NOMO-1 treated with dmso at 0.1 percent for 144 hours (cell line): ENCODE measurements around the gene PEA15.

Experiments
- DNase-seq: peaks from one replicate; lab custom pipeline; 2025; ENCODE audit not compliant: unreplicated experiment; lab: John Stamatoyannopoulos, UW

Gene PEA15, protein sequence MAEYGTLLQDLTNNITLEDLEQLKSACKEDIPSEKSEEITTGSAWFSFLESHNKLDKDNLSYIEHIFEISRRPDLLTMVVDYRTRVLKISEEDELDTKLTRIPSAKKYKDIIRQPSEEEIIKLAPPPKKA

GRCh38 chr1:160205242-160206035, at the start of gene PEA15:
TSS of gene PEA15 (plus strand) at chr1:160205384. CDS start at chr1:160211545, 6,161 bp downstream.
- DNase-seq: no peak

- DNase-seq: no peak
Measured at GRCh38 chr1:160156361-160156760, 48.8 kb upstream of the PEA15 start.

DNA sequence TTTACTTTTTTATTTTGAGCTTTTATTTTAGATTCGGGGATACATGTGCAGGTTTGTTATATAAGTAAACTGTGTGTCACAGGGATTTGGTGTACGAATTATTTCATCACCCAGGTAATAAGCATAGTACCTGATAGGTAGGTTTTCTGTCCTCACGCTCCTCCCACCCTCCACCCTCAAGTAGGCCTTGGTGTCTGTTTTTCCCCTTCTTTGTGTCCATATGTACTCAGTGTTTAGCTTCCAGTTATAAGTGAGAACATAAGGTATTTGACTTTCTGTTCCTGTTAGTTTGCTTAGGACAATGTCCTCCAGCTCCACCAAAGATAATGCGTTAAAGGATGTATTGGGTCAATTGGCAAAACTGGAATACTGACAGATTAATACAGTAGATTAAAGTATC, 48.0 kb upstream of the PEA15 start:
- DNase-seq: no peak

- no peak for DNase-seq
Measured at GRCh38 chr1:160158031-160158430, 47.2 kb upstream of the PEA15 start.

DNA sequence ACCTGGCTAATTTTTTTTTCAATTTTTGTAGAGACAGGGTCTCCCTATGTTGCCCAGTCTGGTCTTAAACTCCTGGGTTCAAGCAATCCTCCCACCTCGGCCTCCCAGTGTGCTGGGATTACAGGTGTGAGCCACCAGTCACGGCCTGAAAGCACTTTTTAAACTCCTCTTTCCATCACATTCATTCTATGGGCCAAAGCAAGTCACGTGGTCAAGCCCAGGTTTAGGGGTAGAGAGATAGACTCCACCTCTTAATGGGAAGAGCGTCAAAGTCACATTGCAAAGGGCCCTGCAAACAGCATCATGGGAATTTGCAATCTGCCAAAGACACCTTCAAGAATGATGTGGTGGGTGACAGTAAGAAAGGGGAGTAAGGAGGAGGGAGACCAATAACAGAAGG, 46.6 kb upstream of the PEA15 start:
- DNase-seq: no peak

DNA sequence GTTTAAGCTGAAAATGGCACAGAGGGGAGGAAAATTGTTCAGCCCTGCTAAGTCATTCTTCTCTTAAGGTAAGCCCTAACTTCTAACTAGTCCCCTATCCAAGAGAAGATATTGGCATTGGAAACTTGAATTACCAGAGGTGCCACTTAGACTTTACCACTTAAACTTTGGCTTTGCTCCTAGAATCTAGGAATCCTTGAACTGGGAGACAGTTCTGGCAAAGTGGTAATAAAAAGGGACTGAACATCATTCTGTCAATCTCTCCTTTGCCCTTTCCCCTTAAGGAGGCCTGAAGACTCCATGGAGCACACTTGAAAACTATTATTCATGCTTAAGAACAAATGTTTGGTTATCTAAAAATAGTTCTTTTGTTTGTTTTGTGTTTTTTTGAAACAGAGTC, 45.3 kb upstream of the PEA15 start:
- DNase-seq: no peak

DNA sequence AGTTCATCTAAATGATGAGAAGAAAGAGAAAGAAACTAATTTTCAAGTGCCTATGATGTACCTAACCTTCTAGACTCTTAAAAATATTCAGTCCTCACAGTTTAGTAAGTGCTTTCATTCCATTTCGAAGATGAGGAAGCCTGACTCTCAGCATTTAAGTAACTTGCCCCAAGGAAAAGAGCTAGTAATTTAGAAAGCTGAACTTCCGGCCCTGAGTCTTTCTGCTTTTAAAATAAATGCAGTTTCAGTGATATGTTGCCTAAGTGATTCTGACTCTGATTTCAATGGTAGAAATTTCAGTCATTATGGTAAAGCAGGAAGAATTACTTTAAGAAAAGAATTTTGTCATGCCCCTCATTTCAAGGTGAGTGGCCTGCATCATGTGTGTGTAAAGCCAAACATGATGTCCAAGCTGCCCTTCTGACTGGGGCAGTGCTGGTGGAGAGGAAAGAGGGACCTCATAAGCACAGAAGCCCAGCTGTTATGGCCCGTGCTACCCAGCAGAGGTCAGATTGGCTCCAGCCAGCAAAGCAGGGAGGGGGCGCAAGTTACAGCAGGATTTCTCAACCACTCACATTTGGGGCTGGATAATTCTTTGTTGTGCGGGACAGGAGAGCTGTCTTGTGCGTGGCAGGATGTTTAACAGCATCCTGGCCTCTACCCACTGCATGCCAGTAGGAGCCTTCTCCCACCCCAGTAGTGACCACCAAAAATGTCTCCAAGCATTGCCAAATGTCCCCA, 43.0 kb upstream of the PEA15 start:
- no peak for DNase-seq

DNA sequence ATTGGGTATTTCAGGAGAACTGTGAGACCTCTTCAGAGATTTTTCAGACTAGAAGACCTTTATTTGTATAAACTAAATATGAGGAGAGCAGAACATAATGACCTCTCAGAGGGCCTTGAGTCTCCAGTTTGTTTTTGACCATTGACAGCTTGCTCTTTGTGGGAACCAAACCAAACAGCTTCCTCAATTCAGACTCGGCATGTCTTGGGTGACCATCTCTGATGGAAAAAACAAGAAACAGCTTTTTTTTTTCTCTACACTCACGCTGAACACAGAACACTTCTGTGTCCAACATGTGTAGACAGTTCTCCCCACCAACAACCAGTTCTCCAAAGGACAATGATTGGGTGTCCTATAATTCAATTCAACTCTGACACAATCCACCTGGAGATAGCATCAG, 42.3 kb upstream of the PEA15 start:
- no peak for DNase-seq

DNA sequence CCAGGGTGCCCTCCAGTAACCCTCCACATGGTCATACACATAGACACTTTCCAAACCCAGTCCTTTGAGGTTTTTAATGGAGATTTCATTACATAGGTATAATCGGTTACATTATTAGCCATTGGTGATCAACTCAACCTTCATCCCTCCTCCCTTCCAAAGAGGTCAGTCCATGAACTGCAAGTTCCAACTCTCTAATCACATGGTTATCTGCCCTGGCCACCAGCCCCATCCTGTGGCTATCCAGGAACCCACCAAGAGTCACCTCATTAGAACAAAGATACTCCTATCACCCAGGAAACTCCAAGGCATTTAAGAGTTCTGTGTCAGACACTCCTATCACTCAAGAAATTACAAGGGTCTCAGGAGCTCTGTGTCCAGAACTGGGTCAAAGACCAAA, 41.6 kb upstream of the PEA15 start:
- DNase-seq: no peak

GRCh38 chr1:160164121-160164520, 41.1 kb upstream of the PEA15 start:
- DNase-seq: no peak

DNA sequence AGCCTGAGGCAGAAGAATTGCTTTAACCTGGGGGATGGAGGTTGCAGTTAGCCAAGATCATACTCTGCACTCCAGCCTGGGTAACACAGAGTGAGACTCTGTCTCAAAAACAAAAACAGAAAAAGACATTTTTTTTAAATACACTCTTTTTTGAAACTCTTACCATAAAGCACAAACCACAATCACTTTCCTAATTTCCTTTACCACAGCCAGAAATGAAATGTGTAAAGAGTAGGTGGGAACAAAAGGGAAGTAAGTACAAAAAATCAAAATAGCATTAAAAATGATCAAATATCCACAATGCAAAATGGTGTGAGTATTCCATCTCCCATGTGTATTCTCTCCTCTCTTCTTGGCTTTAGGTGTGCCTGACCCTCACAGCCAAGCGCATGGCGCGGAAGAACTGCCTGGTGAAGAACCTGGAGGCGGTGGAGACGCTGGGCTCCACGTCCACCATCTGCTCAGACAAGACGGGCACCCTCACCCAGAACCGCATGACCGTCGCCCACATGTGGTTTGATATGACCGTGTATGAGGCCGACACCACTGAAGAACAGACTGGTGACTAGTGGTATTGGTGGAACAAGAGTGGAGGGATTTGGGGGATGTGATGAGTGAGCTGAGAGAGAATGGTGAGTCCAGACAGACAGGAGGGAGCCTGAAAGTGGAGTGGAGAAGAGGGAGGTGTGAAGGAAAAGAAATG, 38.9 kb upstream of the PEA15 start:
- DNase-seq: peak; percentile 19

GRCh38 chr1:160167056-160167455, 38.1 kb upstream of the PEA15 start:
- DNase-seq: no peak

DNA sequence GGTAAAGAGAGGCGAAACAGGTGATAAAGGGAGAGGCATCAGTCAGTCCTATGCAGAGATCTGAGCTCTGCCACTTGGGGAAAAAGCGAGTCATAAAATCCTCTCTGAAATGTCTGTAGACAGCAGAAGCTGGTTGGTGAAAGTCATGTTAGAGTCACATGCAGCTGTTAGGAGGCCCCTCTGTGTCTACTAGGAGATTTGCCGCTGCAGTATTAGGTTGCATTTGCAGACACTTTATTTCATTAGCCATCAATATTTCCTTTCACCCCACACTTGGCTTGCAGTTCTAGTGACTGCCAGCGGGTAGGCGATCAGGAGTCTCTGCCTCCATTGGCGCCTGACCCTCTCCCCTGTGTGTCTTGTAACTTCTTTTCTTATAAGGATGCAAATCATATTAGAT, 37.6 kb upstream of the PEA15 start:
- no peak for DNase-seq

DNA sequence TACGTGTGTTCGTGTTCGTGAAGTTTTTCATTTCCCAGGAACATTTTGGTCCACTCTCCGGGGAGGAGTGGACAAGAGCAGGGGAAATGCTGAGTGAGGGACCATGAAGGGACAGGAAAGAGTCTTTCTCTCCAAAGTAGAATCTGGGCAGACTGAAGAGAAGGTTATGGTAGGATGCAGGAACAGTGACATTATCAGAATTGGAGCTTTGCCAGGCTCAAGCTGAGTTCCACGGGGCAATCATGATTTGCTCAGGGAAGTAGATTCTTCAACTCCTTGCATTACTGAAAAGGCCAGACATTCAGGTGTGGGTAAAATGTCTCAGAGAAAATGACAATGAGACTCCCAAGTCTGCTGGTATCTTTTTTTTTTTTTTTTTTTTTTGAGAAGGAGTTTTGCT, 37.2 kb upstream of the PEA15 start:
- DNase-seq: no peak

DNA sequence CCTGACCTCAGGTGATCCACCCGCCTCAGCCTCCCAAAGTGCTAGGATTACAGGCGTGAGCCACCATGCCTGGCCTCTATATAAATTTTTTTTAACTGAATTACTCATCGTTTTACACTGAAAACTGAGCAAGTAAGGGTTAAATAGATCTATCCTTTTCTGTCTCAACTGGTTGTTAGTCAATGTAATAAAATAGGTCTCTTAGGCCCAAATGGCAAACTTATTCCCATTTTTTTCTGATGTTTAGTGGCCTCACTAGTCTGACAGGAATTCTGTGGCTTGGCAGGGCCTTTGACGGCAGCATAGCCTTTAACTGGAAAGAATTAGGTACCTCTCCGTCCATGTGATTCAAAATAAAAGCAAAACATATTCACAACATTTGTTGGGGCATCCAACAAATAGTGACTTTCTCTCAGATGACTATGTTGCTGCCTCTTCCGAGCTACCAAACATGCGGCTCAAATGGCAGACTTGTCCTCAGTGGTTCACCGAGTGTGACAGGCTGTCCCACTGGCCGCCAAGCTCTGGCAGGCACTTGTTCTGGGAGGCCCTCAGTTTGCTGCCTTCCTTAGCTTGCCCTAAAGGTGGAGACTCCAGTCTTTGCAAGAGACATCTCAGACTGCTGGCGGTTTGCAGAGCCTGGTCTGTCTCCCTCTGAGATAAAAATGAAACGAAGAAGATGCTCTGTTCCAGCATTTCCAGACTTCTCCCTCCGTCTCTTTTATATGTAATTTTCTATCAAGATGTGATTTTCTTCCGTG, 36.4 kb upstream of the PEA15 start:
- no peak for DNase-seq

- DNase-seq: no peak
Measured at GRCh38 chr1:160169553-160170399, 35.4 kb upstream of the PEA15 start.

- DNase-seq: no peak
Measured at GRCh38 chr1:160171354-160171753, 33.8 kb upstream of the PEA15 start.

- DNase-seq: no peak
Measured at GRCh38 chr1:160171980-160172379, 33.2 kb upstream of the PEA15 start.

DNA sequence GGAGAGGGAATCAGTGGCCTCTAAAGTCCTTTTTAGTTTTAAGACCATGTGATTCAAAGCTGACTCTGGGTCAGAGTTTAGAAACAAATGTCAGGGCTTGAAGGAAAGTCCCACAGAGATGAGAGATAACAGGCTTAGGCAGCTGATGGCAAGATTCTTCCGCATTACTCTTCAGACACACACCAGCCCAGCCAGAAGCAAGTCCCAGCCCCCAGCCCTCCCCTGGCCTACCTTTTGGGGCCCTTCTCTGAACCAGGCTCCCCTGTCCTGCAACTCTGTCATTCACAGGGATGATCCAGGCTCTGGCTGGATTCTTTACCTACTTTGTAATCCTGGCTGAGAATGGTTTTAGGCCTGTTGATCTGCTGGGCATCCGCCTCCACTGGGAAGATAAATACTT, 28.0 kb upstream of the PEA15 start:
- DNase-seq: no peak

- no peak for DNase-seq
Measured at GRCh38 chr1:160177667-160178066, 27.5 kb upstream of the PEA15 start.
